ENCODE measurements around the gene COMMD7. TPM values are rescaled to one million over a fixed set of nuclear protein-coding genes. Genes with fewer than 3 reads are reported as not detected.

Gene COMMD7
- total RNA-seq, 1 experiment from 2014 or later, result 66.1 TPM

DNA sequence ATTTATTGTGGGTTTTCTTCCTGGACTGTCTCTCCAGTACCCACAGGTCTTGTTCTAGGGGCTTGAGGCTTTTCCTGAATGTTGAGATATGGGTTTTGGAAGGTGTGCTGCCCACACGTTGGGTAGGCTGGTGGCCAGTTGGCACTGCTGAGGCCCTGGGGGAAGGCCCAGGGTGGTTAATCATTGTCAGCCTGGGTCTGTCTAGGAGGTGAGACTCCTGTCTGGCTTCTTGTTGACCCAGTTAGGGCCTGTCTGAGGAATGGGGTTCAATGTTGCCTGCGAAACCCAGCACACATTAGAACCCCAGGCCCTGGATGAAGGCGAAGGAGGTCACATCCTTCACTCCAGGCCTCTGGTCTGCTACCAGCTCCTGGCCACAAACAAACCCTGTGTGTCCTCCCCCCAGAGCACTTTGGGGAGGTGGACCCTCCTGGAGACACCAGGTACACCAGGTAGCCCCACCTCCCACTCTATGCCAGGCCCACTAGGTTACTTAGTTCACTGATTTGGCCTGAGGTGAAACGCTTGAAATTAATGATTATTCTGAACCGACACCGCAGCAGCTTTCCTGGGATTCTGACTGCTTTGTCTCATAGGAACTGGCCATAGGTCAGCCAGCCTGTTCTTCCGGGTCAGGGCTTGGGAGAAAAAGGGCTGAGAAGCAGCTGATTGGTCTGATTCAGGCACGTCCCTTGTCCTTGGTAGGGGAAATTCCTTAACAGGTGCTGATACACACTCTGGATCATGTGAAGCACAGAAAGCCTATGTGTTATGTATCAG is 34.1 kb upstream of the COMMD7 start:
- H4K5ac ChIP-seq (ENCODE audit: insufficient read length, low read depth, low read length), result no peak overlapping the region
- no peak overlapping the region for H3K9ac ChIP-seq (ENCODE audit: extremely low read depth, insufficient read length, low read length)
- H2BK15ac ChIP-seq (ENCODE audit: low read depth, low read length), result no peak overlapping the region
- H2BK5ac ChIP-seq (ENCODE audit: insufficient read length, low read length), result no peak overlapping the region
- no peak overlapping the region for H3K14ac ChIP-seq (ENCODE audit: insufficient read depth, low read length)
- no peaks in the 10 kb centered on the region for H3K9me3 ChIP-seq (ENCODE audit: control insufficient read depth, low read depth, low read length)
- H2BK120ac ChIP-seq (ENCODE audit: low read depth, low read length, poor library complexity, severe bottlenecking), result no peak overlapping the region
- H3K79me2 ChIP-seq (ENCODE audit: insufficient read depth, low read length), result peaks cover 55% of the 10 kb centered on the region
- H2AFZ ChIP-seq (ENCODE audit: low read length), result no peak overlapping the region
- H3K4me1 Mint-ChIP-seq, result peaks cover 78 to 92% of the 10 kb centered on the region in 2 experiments
- no peak overlapping the region for H3K23ac ChIP-seq (ENCODE audit: insufficient read length, low read depth, low read length)
- H3K27ac ChIP-seq (ENCODE audit: insufficient read length, low read depth, low read length), result no peak overlapping the region
- no peak overlapping the region for H2AK5ac ChIP-seq (ENCODE audit: insufficient read length, low read length)
- no CpG with 5 or more reads among the region's 8 CpGs for WGBS (ENCODE audit: extremely low coverage, insufficient read length, low lambda C conversion rate)
- peak overlapping the region in 2 of 3 experiments; percentile 51 to 96; a peak in 5 of 7 replicates for H3K27ac Mint-ChIP-seq
- H3K4me2 ChIP-seq (ENCODE audit: insufficient read depth, insufficient read length, low read length), result no peak overlapping the region
- H4K20me1 ChIP-seq (ENCODE audit: control insufficient read depth, insufficient read depth, insufficient read length), result peaks cover 2% of the 10 kb centered on the region
- no peak for DNase-seq
- no peak overlapping the region for H4K91ac ChIP-seq (ENCODE audit: insufficient read length, low read depth, low read length)
- peaks cover 3% of the 10 kb centered on the region; the same call in 1 of the 2 replicates for H3K4me1 ChIP-seq (ENCODE audit: insufficient read depth, low read length)
- no peaks in the 10 kb centered on the region; the same call in 1 of the 2 replicates for H3K27me3 Mint-ChIP-seq (ENCODE audit: low read depth)
- no peak overlapping the region for H3K18ac ChIP-seq (ENCODE audit: insufficient read length, low read depth, low read length)
- H2BK20ac ChIP-seq (ENCODE audit: low read depth, low read length, poor library complexity, severe bottlenecking), result no peak overlapping the region
- TF ChIP-seq, protein P1, sequence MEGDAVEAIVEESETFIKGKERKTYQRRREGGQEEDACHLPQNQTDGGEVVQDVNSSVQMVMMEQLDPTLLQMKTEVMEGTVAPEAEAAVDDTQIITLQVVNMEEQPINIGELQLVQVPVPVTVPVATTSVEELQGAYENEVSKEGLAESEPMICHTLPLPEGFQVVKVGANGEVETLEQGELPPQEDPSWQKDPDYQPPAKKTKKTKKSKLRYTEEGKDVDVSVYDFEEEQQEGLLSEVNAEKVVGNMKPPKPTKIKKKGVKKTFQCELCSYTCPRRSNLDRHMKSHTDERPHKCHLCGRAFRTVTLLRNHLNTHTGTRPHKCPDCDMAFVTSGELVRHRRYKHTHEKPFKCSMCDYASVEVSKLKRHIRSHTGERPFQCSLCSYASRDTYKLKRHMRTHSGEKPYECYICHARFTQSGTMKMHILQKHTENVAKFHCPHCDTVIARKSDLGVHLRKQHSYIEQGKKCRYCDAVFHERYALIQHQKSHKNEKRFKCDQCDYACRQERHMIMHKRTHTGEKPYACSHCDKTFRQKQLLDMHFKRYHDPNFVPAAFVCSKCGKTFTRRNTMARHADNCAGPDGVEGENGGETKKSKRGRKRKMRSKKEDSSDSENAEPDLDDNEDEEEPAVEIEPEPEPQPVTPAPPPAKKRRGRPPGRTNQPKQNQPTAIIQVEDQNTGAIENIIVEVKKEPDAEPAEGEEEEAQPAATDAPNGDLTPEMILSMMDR (conservative IDR thresholded peaks at IDR 0.05), result no peak
- H3K36me3 Mint-ChIP-seq (ENCODE audit: insufficient read depth in 1 of 3, low read depth in 3 of 3), result peaks cover 51 to 94% (median 73%) of the 10 kb centered on the region in 3 experiments
- H4K8ac ChIP-seq (replicated peaks; ENCODE audit: insufficient read length, low read depth, low read length), result no peak overlapping the region
- H3K4me3 Mint-ChIP-seq, result no peak overlapping the region; a peak in 1 of 5 replicates
- H3K56ac ChIP-seq (ENCODE audit: insufficient read length, low read depth, low read length), result no peak overlapping the region
- no peaks in the 10 kb centered on the region for H3K79me1 ChIP-seq (ENCODE audit: insufficient read depth, low read depth, low read length, poor library complexity, severe bottlenecking)
- no peak overlapping the region for H3T11ph ChIP-seq (ENCODE audit: low read length)
- H3K9me3 Mint-ChIP-seq, result no peaks in the 10 kb centered on the region
- H2BK12ac ChIP-seq (ENCODE audit: insufficient read length, low read depth, low read length), result no peak overlapping the region
- no peak overlapping the region for H3K4ac ChIP-seq (ENCODE audit: low read depth, low read length)
- H3K27me3 ChIP-seq (ENCODE audit: insufficient read depth, low read length), result no peaks in the 10 kb centered on the region
- H3K23me2 ChIP-seq (ENCODE audit: insufficient read length, low read depth, low read length, poor library complexity, severe bottlenecking), result no peaks in the 10 kb centered on the region
